A549 (cell line): Measurements from ENCODE around the gene PNPLA1.

ENCODE experiments used
- CEBPB ChIP-seq, 2 experiments: fragments of >200 bp in 1 of 2; sonication (Bioruptor Twin) in 1 of 2; formaldehyde crosslinking in 1 of 2; IDR thresholded peaks; 2 replicates each; pipeline ENCODE4 v1.6.1; 2012 to 2016
- CHD2 ChIP-seq: fragments of 150-350 bp; IDR thresholded peaks from 2 replicates; pipeline ENCODE4 v1.6.1; 2014; ENCODE audit warnings: low read length; ENCODE audit not compliant: partially characterized antibody
- EP300 ChIP-seq, 2 experiments: fragments of >200 bp; sonication (Bioruptor Twin); formaldehyde crosslinking; IDR thresholded peaks; 2 replicates in 1 of 2; 3 replicates in 1 of 2; pipeline ENCODE4 v1.6.1; 2016 to 2017
- ESRRA ChIP-seq: fragments of 150-350 bp; IDR thresholded peaks from 2 replicates; pipeline ENCODE4 v1.6.1; 2014; ENCODE audit warnings: mild to moderate bottlenecking, low read length, borderline replicate concordance
- NR3C1 ChIP-seq: fragments of >200 bp; sonication (Bioruptor Twin); formaldehyde crosslinking; IDR thresholded peaks from 3 replicates; pipeline ENCODE4 v1.6.1; 2017
- RNF2 ChIP-seq: fragments of 200-600 bp; sonication (generic); IDR thresholded peaks from 2 replicates; pipeline ENCODE4 v1.6.1; 2016; ENCODE audit warnings: low read depth, mild to moderate bottlenecking, antibody characterized with exemption, moderate library complexity, borderline replicate concordance
- SMC3 ChIP-seq: fragments of >200 bp; sonication (Bioruptor Twin); formaldehyde crosslinking; IDR thresholded peaks from 3 replicates; pipeline ENCODE4 v1.6.1; 2018; ENCODE audit warnings: inconsistent platforms
- TFCP2L1 ChIP-seq: fragments of 250-450 bp; sonication (Bioruptor Pico); IDR thresholded peaks from 2 replicates; pipeline ENCODE4 v1.5.0; 2021; ENCODE audit warnings: mild to moderate bottlenecking
- TF ChIP-seq, protein P1 (sequence below): fragments of >200 bp; sonication (Bioruptor Twin); formaldehyde crosslinking; IDR thresholded peaks from 3 replicates; pipeline ENCODE4 v1.5.1; 2016
- TF ChIP-seq, protein P2 (sequence below): fragments of 200-600 bp; sonication (generic); IDR thresholded peaks from 2 replicates; pipeline ENCODE4 v1.6.1; 2016; ENCODE audit warnings: antibody characterized with exemption, mild to moderate bottlenecking, moderate library complexity

- no peak for TF ChIP-seq EP300 (IDR thresholded peaks at IDR 0.05)
- TF ChIP-seq, protein P1, sequence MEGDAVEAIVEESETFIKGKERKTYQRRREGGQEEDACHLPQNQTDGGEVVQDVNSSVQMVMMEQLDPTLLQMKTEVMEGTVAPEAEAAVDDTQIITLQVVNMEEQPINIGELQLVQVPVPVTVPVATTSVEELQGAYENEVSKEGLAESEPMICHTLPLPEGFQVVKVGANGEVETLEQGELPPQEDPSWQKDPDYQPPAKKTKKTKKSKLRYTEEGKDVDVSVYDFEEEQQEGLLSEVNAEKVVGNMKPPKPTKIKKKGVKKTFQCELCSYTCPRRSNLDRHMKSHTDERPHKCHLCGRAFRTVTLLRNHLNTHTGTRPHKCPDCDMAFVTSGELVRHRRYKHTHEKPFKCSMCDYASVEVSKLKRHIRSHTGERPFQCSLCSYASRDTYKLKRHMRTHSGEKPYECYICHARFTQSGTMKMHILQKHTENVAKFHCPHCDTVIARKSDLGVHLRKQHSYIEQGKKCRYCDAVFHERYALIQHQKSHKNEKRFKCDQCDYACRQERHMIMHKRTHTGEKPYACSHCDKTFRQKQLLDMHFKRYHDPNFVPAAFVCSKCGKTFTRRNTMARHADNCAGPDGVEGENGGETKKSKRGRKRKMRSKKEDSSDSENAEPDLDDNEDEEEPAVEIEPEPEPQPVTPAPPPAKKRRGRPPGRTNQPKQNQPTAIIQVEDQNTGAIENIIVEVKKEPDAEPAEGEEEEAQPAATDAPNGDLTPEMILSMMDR, result no peak
- TF ChIP-seq NR3C1, result no peak
- TF ChIP-seq CHD2, result no peak
- TF ChIP-seq, protein P2, sequence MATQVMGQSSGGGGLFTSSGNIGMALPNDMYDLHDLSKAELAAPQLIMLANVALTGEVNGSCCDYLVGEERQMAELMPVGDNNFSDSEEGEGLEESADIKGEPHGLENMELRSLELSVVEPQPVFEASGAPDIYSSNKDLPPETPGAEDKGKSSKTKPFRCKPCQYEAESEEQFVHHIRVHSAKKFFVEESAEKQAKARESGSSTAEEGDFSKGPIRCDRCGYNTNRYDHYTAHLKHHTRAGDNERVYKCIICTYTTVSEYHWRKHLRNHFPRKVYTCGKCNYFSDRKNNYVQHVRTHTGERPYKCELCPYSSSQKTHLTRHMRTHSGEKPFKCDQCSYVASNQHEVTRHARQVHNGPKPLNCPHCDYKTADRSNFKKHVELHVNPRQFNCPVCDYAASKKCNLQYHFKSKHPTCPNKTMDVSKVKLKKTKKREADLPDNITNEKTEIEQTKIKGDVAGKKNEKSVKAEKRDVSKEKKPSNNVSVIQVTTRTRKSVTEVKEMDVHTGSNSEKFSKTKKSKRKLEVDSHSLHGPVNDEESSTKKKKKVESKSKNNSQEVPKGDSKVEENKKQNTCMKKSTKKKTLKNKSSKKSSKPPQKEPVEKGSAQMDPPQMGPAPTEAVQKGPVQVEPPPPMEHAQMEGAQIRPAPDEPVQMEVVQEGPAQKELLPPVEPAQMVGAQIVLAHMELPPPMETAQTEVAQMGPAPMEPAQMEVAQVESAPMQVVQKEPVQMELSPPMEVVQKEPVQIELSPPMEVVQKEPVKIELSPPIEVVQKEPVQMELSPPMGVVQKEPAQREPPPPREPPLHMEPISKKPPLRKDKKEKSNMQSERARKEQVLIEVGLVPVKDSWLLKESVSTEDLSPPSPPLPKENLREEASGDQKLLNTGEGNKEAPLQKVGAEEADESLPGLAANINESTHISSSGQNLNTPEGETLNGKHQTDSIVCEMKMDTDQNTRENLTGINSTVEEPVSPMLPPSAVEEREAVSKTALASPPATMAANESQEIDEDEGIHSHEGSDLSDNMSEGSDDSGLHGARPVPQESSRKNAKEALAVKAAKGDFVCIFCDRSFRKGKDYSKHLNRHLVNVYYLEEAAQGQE, result no peak
- TF ChIP-seq CEBPB (IDR thresholded peaks at IDR 0.05), result no peak
- no peak for TF ChIP-seq SMC3
- no peak for TF ChIP-seq ESRRA
- no peak for TF ChIP-seq TFCP2L1 (CRISPR knock-in tag)
- no peak for TF ChIP-seq RNF2
Observed at GRCh38 chr6:36345681-36346466, 76.0 kb downstream of the PNPLA1 start.
